NCI-H1092 treated with DMSO at 0.1 percent for 48 hours (cell line): ENCODE data around the gene AURKAIP1.
"Not testable (repeated sequence)": the region's sequence is repeated elsewhere in the genome, so short reads cannot be mapped to it uniquely, and the experiment has no call there.

Experiments
- DNase-seq: peaks from one replicate; lab custom pipeline; 2025; lab: John Stamatoyannopoulos, UW

AURKAIP1 gene

GRCh38 chr1:1387098-1388077 lies 12.4 kb upstream of the AURKAIP1 start:
- DNase-seq, result no peak

- DNase-seq, result no peak
These were observed 10.9 kb upstream of the AURKAIP1 start for GRCh38 chr1:1385931-1386330.

GRCh38 chr1:1385339-1385738 lies 10.3 kb upstream of the AURKAIP1 start:
- not testable (repeated sequence) for DNase-seq

GRCh38 chr1:1381294-1381693 lies 6.3 kb upstream of the AURKAIP1 start:
- no peak for DNase-seq

- no peak for DNase-seq
These were observed 5.9 kb upstream of the AURKAIP1 start for GRCh38 chr1:1380860-1381259.

- DNase-seq, result no peak
These were observed 2.7 kb upstream of the AURKAIP1 start for GRCh38 chr1:1377540-1378205.

DNA sequence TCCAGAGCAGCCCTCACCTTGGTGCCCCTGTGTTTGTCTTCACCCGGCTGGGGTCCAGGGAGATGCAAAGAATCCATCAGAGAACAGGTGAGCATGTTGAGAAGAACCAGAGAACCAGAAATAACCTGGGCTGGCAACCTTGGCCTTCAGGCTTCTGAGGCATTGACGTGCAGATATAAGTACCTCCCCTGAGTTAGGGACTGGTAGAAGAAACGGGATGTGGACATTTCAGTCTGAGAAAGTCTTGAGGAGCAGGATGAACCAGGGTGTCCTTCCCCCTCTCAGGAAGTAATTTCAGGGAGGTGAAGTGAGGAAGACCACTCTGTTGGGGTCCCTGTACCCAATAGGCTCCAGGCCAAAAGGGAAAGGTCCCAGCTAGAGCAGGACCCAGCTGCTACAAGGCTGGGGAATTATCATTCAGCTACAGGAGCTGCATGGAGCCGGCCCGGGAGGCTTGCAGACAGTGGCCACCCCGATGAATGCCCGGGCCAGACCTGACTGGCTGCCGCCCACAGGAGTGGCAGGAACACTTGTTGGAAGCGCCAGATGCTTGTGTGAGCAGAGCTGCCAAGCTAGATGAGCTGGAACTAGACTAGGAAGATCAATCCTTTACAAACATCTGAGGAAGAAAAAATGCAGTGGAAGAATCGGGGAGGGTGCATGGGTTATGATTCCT lies 1.7 kb upstream of the AURKAIP1 start:
- no peak for DNase-seq

DNA sequence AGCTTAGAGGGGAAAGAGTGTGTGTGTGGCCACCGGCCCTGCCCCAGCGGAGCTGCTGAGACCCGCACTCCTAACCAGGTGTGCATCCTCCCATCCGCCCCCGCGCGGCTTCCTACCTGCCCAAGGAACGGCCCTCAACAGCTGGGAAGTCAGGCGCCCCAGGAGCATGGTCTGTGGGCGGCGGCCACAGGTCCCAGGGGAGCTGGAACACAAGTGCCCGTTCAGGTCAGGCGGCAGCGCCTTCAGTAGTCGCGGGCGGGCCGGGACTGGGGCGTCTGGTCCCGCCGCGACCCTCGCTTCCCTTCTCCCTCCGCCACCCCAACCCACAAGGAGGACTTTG lies 448 bp downstream of the AURKAIP1 start:
- DNase-seq, result no peak

- DNase-seq, result no peak
These were observed 1.0 kb downstream of the AURKAIP1 start for GRCh38 chr1:1373815-1374588.

GRCh38 chr1:1373051-1373814 lies 1.8 kb downstream of the AURKAIP1 start:
- no peak for DNase-seq

DNA sequence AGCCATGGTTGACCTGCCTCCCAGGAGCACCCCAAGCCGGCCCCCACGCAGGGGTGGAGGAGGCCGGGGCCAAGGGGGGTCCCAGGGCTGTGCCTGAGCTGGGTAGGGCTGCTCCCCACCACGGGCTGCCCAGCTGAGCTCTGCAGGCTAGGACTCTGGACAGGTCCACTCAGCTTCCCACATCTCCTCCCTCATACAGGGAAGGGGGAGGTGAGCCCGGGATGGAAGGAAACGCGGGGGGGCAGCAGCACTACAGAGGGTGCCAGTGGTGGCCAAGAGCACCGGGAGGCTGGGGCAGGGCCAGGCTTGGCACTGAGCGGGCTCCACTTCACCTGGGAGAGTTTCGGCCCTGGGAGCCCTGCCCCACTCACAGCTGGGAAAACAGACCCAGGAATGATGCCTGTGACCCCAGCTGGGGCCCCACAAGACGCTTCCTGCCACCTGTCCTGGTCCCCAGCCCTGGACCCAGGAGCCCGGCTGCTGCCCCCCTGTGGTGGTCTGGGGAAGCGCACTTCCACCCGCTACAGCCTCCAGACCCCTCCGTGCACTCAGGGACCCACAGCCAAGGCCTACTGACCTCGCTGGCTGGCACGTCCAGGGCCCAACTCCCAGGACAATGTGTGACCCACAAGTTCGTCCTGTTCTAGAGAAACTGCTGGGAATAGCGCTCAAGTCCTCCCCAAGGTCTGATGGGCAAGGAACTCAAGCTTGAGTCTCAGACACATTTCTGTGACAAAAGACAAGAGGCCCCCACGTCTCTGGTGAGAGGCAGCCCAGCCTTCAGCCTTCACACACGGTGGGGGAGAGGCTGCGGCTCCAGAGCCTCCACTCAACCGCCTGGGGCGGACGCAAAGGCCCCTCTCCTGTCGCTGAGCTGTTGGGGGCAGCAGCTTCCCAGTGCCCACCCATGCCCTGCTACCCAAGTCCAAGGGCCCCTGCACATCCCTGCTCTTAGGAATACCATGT lies 3.0 kb downstream of the AURKAIP1 start:
- DNase-seq, result no peak

GRCh38 chr1:1371364-1371745 lies 3.7 kb downstream of the AURKAIP1 start:
- no peak for DNase-seq

DNA sequence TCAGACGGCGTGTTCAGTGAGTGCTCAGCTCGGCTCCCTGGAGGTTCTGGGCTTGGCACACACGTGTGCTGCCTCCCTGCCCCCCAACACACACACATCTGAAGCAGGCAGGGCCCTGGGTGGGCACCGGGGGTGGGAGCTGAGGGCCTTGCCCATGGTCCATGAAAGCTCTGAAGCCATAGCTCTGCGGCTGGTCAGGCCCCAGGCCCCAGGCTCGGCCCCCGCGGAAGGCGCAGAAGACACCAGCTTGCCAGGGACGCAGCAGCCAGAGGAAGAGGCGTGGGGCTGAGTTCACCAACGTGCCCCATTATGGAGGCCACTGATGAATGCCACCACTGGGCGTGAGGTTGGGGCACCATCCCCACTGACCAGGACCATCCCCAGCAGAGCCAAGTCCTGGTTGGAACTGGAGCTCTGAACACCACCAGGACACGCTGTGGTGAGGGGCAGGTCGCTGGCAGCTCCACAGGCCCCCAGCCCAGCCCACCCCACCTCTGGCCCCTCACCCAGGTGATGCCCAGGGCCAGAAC lies 4.2 kb downstream of the AURKAIP1 start:
- no peak for DNase-seq

DNA sequence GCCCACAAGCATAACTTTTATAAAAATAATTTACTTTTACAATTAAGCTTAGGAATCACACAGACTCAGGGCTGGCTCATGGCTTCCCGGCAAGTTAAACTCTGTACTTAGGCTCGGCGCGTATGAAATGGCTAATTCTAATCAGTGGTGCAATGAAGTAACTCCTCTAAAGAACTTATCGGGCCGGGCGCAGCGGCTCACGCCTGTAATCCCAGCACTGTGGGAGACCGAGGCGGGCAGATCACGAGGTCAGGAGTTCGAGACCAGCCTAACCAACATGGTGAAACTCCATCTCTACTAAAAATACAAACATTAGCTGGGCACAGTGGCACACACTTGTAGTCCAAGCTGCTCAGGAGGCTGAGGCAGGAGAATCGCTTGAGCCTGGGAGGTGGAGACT lies 4.9 kb downstream of the AURKAIP1 start:
- not testable (repeated sequence) for DNase-seq

DNA sequence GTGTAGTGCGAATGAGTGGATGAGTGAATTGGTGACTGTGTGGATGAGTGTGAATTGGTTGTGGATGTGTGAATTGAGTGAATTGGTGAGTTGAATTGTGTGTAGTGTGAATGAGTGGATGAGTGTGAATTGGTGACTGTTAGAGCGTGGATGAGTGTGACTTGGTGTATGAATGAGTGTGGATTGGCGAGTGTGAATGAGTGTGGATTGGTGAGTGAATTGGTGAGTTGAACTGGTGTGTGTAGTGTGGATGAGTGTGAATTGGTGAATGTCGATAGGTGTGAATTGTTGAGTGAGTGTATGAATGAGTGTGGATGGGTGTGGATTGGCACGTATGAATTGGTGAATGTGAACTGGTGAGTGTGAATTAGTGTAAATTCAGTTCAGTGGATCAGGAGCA lies 7.7 kb downstream of the AURKAIP1 start:
- DNase-seq, result no peak

GRCh38 chr1:1366699-1367066 lies 8.3 kb downstream of the AURKAIP1 start:
- no peak for DNase-seq

- no peak for DNase-seq
These were observed 8.9 kb downstream of the AURKAIP1 start for GRCh38 chr1:1365875-1366698.

GRCh38 chr1:1364266-1364665 lies 10.7 kb downstream of the AURKAIP1 start:
- DNase-seq, result no peak

DNA sequence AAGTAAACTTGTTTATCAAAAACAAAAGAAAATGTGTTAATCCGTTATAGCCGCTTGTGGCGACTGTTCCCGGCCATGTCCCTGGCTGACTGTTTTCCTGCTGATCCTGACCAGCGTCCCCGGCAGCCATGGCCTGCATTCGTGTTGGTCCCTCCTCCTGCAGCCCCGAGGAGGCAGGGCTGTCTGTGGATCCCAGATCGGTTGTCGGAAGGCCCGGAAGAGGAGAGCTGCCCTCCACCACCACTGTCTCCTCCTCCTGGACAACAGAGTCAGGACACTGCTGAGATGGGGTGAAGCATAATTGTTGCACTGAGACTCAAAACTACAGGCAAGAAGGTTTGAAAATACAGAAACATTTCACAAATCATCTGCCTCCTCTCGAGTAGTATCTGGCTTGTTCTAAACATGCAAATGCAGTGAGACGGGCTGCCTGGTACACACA lies 13.0 kb downstream of the AURKAIP1 start:
- DNase-seq, result no peak
